BLaER1 treated with 17β-estradiol and CSF1 and Interleukin-3, amounts not matched to agents 10 nM and 100 nM (cell line): ENCODE results near the gene NANP.
"Not testable (repeated sequence)": the region's sequence is repeated elsewhere in the genome, so short reads cannot be mapped to it uniquely, and the experiment has no call there.

Experiments
- H3K27ac ChIP-seq, 11 experiments: shearing (Covaris generic); formaldehyde crosslinking; 2 replicates each; pipeline ENCODE4 v1.8.1; 2022
- H3K27me3 ChIP-seq, 11 experiments: shearing (Covaris generic); formaldehyde crosslinking; 2 replicates each; pipeline ENCODE4 v1.8.1; 2022
- H3K36me3 ChIP-seq, 11 experiments: shearing (Covaris generic); formaldehyde crosslinking; 2 replicates each; pipeline ENCODE4 v1.8.1; 2022
- H3K4me1 ChIP-seq, 10 experiments: shearing (Covaris generic); formaldehyde crosslinking; 2 replicates each; pipeline ENCODE4 v1.8.1; 2022
- H3K4me2 ChIP-seq, 11 experiments: shearing (Covaris generic); formaldehyde crosslinking; 2 replicates each; pipeline ENCODE4 v1.8.1; 2022
- H3K4me3 ChIP-seq, 10 experiments: shearing (Covaris generic); formaldehyde crosslinking; 2 replicates each; pipeline ENCODE4 v1.8.1; 2022
- H3K9ac ChIP-seq, 11 experiments: shearing (Covaris generic); formaldehyde crosslinking; 2 replicates each; pipeline ENCODE4 v1.8.1; 2022
- H3K9me3 ChIP-seq, 11 experiments: shearing (Covaris generic); formaldehyde crosslinking; replicated peaks in 1 of 11; 2 replicates each; pipeline ENCODE4 v1.8.1; 2022
- H4K20me1 ChIP-seq, 11 experiments: shearing (Covaris generic); formaldehyde crosslinking; 2 replicates each; pipeline ENCODE4 v1.8.1; 2022
- Cebpa-rat ChIP-seq, 11 experiments: shearing (Covaris generic); IDR thresholded peaks; 2 replicates each; pipeline ENCODE4 v1.8.1; 2022

The NANP gene

GRCh38 chr20:25623736-25624499 lies at the start of gene NANP:
NANP (minus strand) TSS chr20:25624014; CDS start chr20:25623948, 66 bp downstream.
- peaks cover 0 to 21% (median 14%) of the 10 kb centered on the region in 11 experiments; a peak in 18 of 22 replicates for H3K36me3 ChIP-seq
- H3K4me1 ChIP-seq, result peaks cover 24 to 45% (median 36%) of the 10 kb centered on the region in 10 experiments
- H3K27ac ChIP-seq, result peak within 1 kb of the TSS; percentile 76 to 98 (median 94)
- peaks cover 0 to 14% (median 0%) of the 10 kb centered on the region in 11 experiments; a peak in 3 of 22 replicates for H4K20me1 ChIP-seq
- H3K9me3 ChIP-seq, result peaks cover 15 to 28% (median 22%) of the 10 kb centered on the region in 11 experiments; a peak in 21 of 22 replicates
- TF ChIP-seq Cebpa-rat (IDR thresholded peaks at IDR 0.05), result no peak
- peak within 1 kb of the TSS; percentile 85 to 98 (median 91) for H3K4me2 ChIP-seq
- H3K27me3 ChIP-seq, result no peaks in the 10 kb centered on the region
- peak within 1 kb of the TSS; percentile 89 to 98 (median 92) for H3K9ac ChIP-seq
- H3K4me3 ChIP-seq, result peak within 1 kb of the TSS; percentile 69 to 96 (median 86)

- H3K4me1 ChIP-seq, result peaks cover 0 to 12% (median 0%) of the 10 kb centered on the region in 10 experiments; a peak in 3 of 20 replicates
- no peak overlapping the region for H3K27ac ChIP-seq
- H4K20me1 ChIP-seq, result no peaks in the 10 kb centered on the region; a peak in 1 of 22 replicates
- no peak for TF ChIP-seq Cebpa-rat (IDR thresholded peaks at IDR 0.05)
- H3K4me2 ChIP-seq, result peak overlapping the region in 4 of 11 experiments; percentile 3 to 24 (median 14); a peak in 4 of 22 replicates
- H3K9me3 ChIP-seq, result no peaks in the 10 kb centered on the region
- H3K9ac ChIP-seq, result no peak overlapping the region
- H3K4me3 ChIP-seq, result no peak overlapping the region
- peaks cover 45 to 56% (median 53%) of the 10 kb centered on the region in 11 experiments for H3K36me3 ChIP-seq
- no peaks in the 10 kb centered on the region for H3K27me3 ChIP-seq
Observed at GRCh38 chr20:25672659-25673235, 48.9 kb upstream of the NANP start.

DNA sequence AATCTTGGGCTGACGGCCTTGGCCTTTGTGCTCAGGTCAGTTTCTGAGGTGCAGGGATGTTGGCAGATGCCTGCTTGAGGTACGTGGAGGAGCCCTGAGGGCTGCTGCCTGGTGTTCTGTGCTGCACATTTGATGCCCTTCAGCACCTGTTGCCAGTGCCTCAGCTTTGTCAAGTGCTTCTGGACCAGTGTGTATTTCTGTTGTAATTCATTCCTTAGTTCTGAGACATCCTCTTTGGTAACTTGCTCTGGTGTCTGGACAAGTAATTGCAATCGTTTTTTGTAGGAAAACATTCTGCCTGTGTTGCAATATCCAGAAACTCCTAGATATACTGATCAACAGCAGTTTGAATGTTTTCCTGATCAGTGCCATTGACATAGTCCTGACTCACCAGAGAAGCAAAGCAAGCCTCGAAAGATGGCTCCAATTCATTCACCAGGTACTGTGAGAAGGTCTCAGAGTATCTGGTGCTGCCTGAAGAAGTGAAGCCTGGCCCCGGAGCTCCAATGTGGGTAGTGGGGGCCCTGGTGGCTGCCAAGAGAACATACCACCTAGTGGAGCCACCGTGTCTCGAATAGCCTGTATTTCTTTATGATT lies 46.1 kb upstream of the NANP start:
- Histone ChIP-seq H3K4me2 (no peak overlapping the region), H4K20me1 (no peaks in the 10 kb centered on the region; a peak in 1 of 22 replicates), H3K36me3 (peaks cover 21 to 27% (median 25%) of the 10 kb centered on the region in 11 experiments), H3K9me3 (no peaks in the 10 kb centered on the region), H3K27me3 (no peaks in the 10 kb centered on the region), H3K4me3 (no peak overlapping the region), H3K9ac (no peak overlapping the region), H3K4me1 (peaks cover 0 to 12% (median 0%) of the 10 kb centered on the region in 10 experiments; a peak in 4 of 20 replicates), H3K27ac (no peak overlapping the region)
- TF ChIP-seq Cebpa-rat (IDR thresholded peaks at IDR 0.05), result 0 out of 22 replicates have a peak, but pooled peaks of 1 of the 11 experiments have one; percentile 22

DNA sequence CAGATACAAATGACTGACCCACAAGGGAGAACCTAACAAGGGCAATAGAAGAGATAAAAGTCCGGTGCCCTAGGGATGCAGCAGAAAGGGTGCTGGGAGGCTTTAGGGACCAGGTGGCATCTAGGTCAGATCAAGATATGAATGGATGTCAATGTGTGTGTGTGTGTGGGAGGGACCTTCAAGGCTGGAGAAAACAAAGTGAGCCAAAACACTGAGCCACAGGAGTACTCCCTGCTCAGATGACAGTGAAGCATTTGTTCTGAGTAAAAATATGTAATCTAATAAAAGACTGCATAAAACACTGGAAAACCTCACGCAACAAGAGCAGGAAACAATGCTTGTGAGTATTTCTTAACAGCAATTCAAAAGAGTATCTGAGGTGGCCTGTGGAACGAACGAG lies 44.6 kb upstream of the NANP start:
- H4K20me1 ChIP-seq, result no peaks in the 10 kb centered on the region
- H3K36me3 ChIP-seq, result peaks cover 6 to 13% (median 10%) of the 10 kb centered on the region in 11 experiments
- H3K4me3 ChIP-seq, result no peak overlapping the region
- no peak overlapping the region for H3K27ac ChIP-seq
- no peak overlapping the region for H3K9ac ChIP-seq
- H3K4me1 ChIP-seq, result peaks cover 0 to 11% (median 0%) of the 10 kb centered on the region in 10 experiments; a peak in 4 of 20 replicates
- H3K9me3 ChIP-seq, result peaks cover 0 to 5% (median 0%) of the 10 kb centered on the region in 11 experiments; a peak in 2 of 22 replicates
- TF ChIP-seq Cebpa-rat (IDR thresholded peaks at IDR 0.05), result no peak
- H3K27me3 ChIP-seq, result no peaks in the 10 kb centered on the region
- no peak overlapping the region for H3K4me2 ChIP-seq

DNA sequence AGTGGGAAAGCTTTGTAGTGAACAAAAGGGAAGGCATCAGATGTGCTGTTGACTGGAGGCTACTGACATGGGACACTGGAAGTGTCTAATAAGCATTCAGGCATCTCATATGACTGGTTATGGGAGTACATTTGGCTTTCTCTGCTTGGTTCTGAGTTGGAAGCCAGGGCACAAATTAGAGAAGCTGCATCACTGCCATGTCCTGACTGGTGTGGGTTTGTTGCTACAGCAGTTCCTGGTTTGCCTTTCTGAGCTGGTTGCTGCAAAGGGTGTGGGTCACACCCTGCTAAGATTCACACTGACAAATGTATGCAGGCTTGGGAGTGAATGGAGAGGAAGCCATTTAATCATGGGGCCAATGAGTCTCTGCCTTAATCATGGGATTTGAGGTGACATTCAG lies 36.2 kb upstream of the NANP start:
- Histone ChIP-seq H3K27ac (no peak overlapping the region), H3K36me3 (peaks cover 0 to 22% (median 11%) of the 10 kb centered on the region in 11 experiments; a peak in 10 of 22 replicates), H3K4me1 (no peaks in the 10 kb centered on the region), H3K4me2 (no peak overlapping the region), H3K9ac (no peak overlapping the region), H3K9me3 (peaks cover 0 to 17% (median 8%) of the 10 kb centered on the region in 11 experiments; a peak in 12 of 22 replicates), H3K27me3 (no peaks in the 10 kb centered on the region), H4K20me1 (no peaks in the 10 kb centered on the region), H3K4me3 (no peak overlapping the region)
- no peak for TF ChIP-seq Cebpa-rat (IDR thresholded peaks at IDR 0.05)

GRCh38 chr20:25654487-25654886 lies 30.7 kb upstream of the NANP start:
- no peak for TF ChIP-seq Cebpa-rat (IDR thresholded peaks at IDR 0.05)
- H4K20me1 ChIP-seq, result no peaks in the 10 kb centered on the region
- H3K27ac ChIP-seq, result no peak overlapping the region
- no peak overlapping the region for H3K4me3 ChIP-seq
- H3K9ac ChIP-seq, result no peak overlapping the region
- peaks cover 0 to 3% (median 0%) of the 10 kb centered on the region in 11 experiments; a peak in 1 of 22 replicates for H3K9me3 ChIP-seq
- H3K27me3 ChIP-seq, result no peaks in the 10 kb centered on the region
- no peak overlapping the region for H3K4me2 ChIP-seq
- peaks cover 3 to 31% (median 13%) of the 10 kb centered on the region in 11 experiments; a peak in 13 of 22 replicates for H3K36me3 ChIP-seq
- no peaks in the 10 kb centered on the region for H3K4me1 ChIP-seq

DNA sequence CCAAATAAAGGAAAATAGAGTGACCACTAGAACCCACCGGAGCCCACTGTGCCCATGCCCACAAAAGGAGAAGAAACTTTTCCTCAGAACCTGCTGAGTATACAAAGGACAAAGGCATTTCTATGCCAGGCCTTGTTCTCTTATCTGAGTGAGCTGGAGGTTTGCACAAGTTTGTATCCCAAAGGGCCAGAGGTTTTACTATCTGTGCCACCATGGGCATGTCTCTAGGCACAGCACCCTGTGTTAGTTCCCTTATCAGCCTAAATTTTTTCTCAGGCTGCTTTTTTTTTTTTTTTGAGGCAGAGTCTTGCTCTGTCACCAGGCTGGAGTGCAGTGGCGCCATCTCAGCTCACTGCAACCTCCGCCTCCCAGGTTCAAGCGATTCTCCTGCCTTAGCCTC lies 29.1 kb upstream of the NANP start:
- H4K20me1 ChIP-seq, H3K4me1 ChIP-seq, H3K27me3 ChIP-seq, H3K4me3 ChIP-seq, H3K27ac ChIP-seq, H3K9ac ChIP-seq, H3K4me2 ChIP-seq, H3K9me3 ChIP-seq: not testable (repeated sequence)
- H3K36me3 ChIP-seq, result peaks cover 4 to 38% (median 16%) of the 10 kb centered on the region in 11 experiments; a peak in 18 of 22 replicates

DNA sequence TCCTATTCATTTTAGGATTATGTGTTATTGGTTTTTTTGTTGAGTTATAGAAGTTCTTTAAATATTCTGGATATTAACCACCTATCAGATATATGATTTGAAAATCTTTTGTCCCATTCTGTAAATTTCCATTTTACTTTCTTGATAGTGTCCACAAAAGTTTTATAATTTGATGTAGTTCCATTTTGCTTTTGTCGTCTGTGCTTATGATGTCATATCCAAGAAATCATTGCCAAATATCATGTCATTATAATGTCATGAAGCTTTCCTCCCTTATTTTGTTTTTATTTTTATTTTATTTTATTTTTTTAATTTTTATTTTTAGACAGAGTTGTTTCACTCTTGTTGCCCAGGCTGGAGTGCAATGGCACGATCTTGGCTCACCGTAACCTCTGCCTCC lies 21.0 kb upstream of the NANP start:
- Histone ChIP-seq H4K20me1 (no peaks in the 10 kb centered on the region), H3K9ac (no peak overlapping the region), H3K4me1 (peaks cover 0 to 5% (median 0%) of the 10 kb centered on the region in 10 experiments; a peak in 1 of 20 replicates), H3K9me3 (peaks cover 20 to 35% (median 25%) of the 10 kb centered on the region in 11 experiments), H3K36me3 (peaks cover 24 to 56% (median 45%) of the 10 kb centered on the region in 11 experiments), H3K27ac (no peak overlapping the region), H3K27me3 (no peaks in the 10 kb centered on the region), H3K4me2 (no peak overlapping the region), H3K4me3 (no peak overlapping the region)
- no peak for TF ChIP-seq Cebpa-rat (IDR thresholded peaks at IDR 0.05)

DNA sequence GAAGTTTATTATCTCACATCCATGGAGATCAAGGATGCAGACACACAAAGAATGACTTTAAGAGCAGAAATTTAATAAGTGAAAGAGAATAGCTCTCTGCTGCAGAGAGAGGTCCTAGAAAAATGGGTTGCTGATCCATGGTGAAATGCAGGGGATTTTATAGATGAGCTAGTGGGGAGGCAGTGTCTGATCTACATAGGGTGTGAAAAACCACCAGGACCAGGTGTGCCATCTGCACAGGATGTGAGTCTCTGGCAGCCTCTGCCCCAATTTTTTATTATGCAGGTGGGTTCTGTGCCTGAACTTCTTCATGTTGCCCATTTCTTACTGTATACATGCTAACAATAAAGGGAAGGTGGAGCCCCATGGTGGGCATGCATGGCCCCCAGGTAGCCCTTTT lies 19.9 kb upstream of the NANP start:
- no peak overlapping the region for H3K9ac ChIP-seq
- no peak for TF ChIP-seq Cebpa-rat (IDR thresholded peaks at IDR 0.05)
- no peak overlapping the region for H3K27ac ChIP-seq
- H3K4me3 ChIP-seq, result no peak overlapping the region
- H3K4me2 ChIP-seq, result no peak overlapping the region
- no peaks in the 10 kb centered on the region for H3K4me1 ChIP-seq
- no peaks in the 10 kb centered on the region for H4K20me1 ChIP-seq
- no peaks in the 10 kb centered on the region for H3K27me3 ChIP-seq
- peaks cover 24 to 56% (median 45%) of the 10 kb centered on the region in 11 experiments for H3K36me3 ChIP-seq
- H3K9me3 ChIP-seq, result peaks cover 20 to 35% (median 25%) of the 10 kb centered on the region in 11 experiments
